ENCODE measurements around the gene SCAF4.

DNA sequence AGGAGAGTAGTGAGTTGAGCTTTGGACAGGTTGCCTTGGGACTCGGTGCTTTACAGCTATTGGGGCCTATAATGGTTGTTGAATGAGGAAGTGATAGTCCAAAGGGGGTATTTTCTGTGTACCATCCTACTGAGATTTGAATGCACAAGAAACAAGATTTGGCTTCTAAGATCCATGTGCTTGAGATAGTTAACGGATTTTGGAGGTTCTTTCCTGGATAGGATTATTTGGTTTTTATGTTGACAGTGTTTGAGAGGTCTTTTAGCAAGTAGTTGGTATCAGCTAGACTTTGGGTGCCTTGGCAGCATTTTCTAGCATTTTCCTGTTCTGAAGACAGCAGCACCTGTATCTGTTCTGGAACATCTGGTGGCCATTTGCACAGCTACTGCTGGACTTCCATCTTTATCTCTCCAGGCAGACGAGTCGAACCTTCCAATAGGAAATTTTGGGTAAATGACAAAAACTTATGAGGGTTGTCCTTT lies 3.6 kb upstream of the SCAF4 start:
- TF ChIP-seq, protein P1, sequence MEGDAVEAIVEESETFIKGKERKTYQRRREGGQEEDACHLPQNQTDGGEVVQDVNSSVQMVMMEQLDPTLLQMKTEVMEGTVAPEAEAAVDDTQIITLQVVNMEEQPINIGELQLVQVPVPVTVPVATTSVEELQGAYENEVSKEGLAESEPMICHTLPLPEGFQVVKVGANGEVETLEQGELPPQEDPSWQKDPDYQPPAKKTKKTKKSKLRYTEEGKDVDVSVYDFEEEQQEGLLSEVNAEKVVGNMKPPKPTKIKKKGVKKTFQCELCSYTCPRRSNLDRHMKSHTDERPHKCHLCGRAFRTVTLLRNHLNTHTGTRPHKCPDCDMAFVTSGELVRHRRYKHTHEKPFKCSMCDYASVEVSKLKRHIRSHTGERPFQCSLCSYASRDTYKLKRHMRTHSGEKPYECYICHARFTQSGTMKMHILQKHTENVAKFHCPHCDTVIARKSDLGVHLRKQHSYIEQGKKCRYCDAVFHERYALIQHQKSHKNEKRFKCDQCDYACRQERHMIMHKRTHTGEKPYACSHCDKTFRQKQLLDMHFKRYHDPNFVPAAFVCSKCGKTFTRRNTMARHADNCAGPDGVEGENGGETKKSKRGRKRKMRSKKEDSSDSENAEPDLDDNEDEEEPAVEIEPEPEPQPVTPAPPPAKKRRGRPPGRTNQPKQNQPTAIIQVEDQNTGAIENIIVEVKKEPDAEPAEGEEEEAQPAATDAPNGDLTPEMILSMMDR (IDR thresholded peaks at IDR 0.05; ENCODE audit: low read depth, low read length, missing input control) = no peak
- TF ChIP-seq GABPA (IDR thresholded peaks at IDR 0.05 in 1 of 2, conservative IDR thresholded peaks at IDR 0.05 in 1 of 2) (no peak), RAD21 (IDR thresholded peaks at IDR 0.05) (no peak), JUND (IDR thresholded peaks at IDR 0.05) (no peak), RXRA (IDR thresholded peaks at IDR 0.05) (no peak), EGR1 (IDR thresholded peaks at IDR 0.05; ENCODE audit: low read depth in 2 of 2) (no peak), TAF1 (conservative IDR thresholded peaks at IDR 0.05) (no peak), HNF4A (conservative IDR thresholded peaks at IDR 0.05) (no peak)
- TF ChIP-seq, protein P2, sequence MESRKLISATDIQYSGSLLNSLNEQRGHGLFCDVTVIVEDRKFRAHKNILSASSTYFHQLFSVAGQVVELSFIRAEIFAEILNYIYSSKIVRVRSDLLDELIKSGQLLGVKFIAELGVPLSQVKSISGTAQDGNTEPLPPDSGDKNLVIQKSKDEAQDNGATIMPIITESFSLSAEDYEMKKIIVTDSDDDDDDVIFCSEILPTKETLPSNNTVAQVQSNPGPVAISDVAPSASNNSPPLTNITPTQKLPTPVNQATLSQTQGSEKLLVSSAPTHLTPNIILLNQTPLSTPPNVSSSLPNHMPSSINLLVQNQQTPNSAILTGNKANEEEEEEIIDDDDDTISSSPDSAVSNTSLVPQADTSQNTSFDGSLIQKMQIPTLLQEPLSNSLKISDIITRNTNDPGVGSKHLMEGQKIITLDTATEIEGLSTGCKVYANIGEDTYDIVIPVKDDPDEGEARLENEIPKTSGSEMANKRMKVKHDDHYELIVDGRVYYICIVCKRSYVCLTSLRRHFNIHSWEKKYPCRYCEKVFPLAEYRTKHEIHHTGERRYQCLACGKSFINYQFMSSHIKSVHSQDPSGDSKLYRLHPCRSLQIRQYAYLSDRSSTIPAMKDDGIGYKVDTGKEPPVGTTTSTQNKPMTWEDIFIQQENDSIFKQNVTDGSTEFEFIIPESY (IDR thresholded peaks at IDR 0.05) = no peak
- TF ChIP-seq, protein P3, sequence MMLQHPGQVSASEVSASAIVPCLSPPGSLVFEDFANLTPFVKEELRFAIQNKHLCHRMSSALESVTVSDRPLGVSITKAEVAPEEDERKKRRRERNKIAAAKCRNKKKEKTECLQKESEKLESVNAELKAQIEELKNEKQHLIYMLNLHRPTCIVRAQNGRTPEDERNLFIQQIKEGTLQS (IDR thresholded peaks at IDR 0.05) = no peak
- TF ChIP-seq, protein P4, sequence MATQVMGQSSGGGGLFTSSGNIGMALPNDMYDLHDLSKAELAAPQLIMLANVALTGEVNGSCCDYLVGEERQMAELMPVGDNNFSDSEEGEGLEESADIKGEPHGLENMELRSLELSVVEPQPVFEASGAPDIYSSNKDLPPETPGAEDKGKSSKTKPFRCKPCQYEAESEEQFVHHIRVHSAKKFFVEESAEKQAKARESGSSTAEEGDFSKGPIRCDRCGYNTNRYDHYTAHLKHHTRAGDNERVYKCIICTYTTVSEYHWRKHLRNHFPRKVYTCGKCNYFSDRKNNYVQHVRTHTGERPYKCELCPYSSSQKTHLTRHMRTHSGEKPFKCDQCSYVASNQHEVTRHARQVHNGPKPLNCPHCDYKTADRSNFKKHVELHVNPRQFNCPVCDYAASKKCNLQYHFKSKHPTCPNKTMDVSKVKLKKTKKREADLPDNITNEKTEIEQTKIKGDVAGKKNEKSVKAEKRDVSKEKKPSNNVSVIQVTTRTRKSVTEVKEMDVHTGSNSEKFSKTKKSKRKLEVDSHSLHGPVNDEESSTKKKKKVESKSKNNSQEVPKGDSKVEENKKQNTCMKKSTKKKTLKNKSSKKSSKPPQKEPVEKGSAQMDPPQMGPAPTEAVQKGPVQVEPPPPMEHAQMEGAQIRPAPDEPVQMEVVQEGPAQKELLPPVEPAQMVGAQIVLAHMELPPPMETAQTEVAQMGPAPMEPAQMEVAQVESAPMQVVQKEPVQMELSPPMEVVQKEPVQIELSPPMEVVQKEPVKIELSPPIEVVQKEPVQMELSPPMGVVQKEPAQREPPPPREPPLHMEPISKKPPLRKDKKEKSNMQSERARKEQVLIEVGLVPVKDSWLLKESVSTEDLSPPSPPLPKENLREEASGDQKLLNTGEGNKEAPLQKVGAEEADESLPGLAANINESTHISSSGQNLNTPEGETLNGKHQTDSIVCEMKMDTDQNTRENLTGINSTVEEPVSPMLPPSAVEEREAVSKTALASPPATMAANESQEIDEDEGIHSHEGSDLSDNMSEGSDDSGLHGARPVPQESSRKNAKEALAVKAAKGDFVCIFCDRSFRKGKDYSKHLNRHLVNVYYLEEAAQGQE (IDR thresholded peaks at IDR 0.05) = no peak
